Neural cell (in vitro differentiated cells): ENCODE results near the gene CLDN7. TPM values are rescaled to one million over a fixed set of nuclear protein-coding genes. Genes with fewer than 3 reads are reported as not detected.
A peak's percentile ranks its signal among the peaks of the same experiment; 100 is the strongest.

Source experiments
- H2AFZ ChIP-seq: fragments of 200-600, 300-800 bp; sonication (generic), shearing (Covaris generic); 2 replicates; pipeline ENCODE4 v1.6.0; 2014; ENCODE audit warnings: low read depth, mild to moderate bottlenecking, antibody characterized with exemption, low read length, moderate library complexity
- H3F3A ChIP-seq: fragments of 200-600 bp; shearing (Covaris generic); 2 replicates; pipeline ENCODE4 v1.6.1; 2016; ENCODE audit warnings: mild to moderate bottlenecking, moderate library complexity, mixed read lengths, antibody characterized with exemption, low read length; ENCODE audit not compliant: insufficient read depth, poor library complexity, severe bottlenecking
- H3K27ac ChIP-seq: fragments of 200-600, 300-800 bp; sonication (generic), shearing (Covaris generic); 2 replicates; pipeline ENCODE4 v1.5.1; 2014; ENCODE audit warnings: mild to moderate bottlenecking, low read length, moderate library complexity
- H3K27me3 ChIP-seq: fragments of 300-800, 200-600 bp; sonication (generic), shearing (Covaris generic); 2 replicates; pipeline ENCODE4 v1.6.0; 2014; ENCODE audit warnings: mild to moderate bottlenecking, low read depth, low read length, moderate library complexity; ENCODE audit not compliant: insufficient read depth
- H3K36me3 ChIP-seq: fragments of 300-800, 200-600 bp; sonication (generic), shearing (Covaris generic); 2 replicates; pipeline ENCODE4 v1.5.1; 2014; ENCODE audit warnings: mild to moderate bottlenecking, antibody characterized with exemption, low read length, moderate library complexity; ENCODE audit not compliant: insufficient read depth
- H3K4me2 ChIP-seq: fragments of 300-800, 200-600 bp; sonication (generic), shearing (Covaris generic); 2 replicates; pipeline ENCODE4 v1.6.0; 2014; ENCODE audit warnings: mild to moderate bottlenecking, low read length
- H3K4me3 ChIP-seq: fragments of 300-800, 200-600 bp; sonication (generic), shearing (Covaris generic); 2 replicates; pipeline ENCODE4 v1.5.1; 2014; ENCODE audit warnings: mild to moderate bottlenecking, low read length, moderate library complexity
- H3K79me2 ChIP-seq: fragments of 200-600 bp; shearing (Covaris generic); replicated peaks from 2 replicates; pipeline ENCODE4 v1.6.0; 2014; ENCODE audit warnings: mild to moderate bottlenecking, low read length, moderate library complexity; ENCODE audit not compliant: insufficient read depth
- H3K9ac ChIP-seq: fragments of 300-800, 200-600 bp; sonication (generic), shearing (Covaris generic); 2 replicates; pipeline ENCODE4 v1.6.1; 2016; ENCODE audit warnings: mild to moderate bottlenecking, low read length, mixed read lengths
- H3K9me2 ChIP-seq: fragments of 200-600 bp; shearing (Covaris generic); 2 replicates; pipeline ENCODE4 v1.6.1; 2016; ENCODE audit warnings: mild to moderate bottlenecking, low read length, mixed read lengths; ENCODE audit not compliant: insufficient read depth
- H3K9me3 ChIP-seq: fragments of 200-600, 300-800 bp; sonication (generic), shearing (Covaris generic); 2 replicates; pipeline ENCODE4 v1.6.1; 2016; ENCODE audit warnings: mild to moderate bottlenecking, mixed run types, low read length, moderate library complexity, mixed read lengths
- H4K20me1 ChIP-seq: fragments of 200-600 bp; shearing (Covaris generic); 2 replicates; pipeline ENCODE4 v1.6.1; 2016; ENCODE audit warnings: mild to moderate bottlenecking, mixed run types; ENCODE audit not compliant: insufficient read depth
- EP300 ChIP-seq: fragments of 450-650 bp; conservative IDR thresholded peaks from 2 replicates; pipeline ENCODE4 v1.6.1; 2014; ENCODE audit warnings: antibody characterized with exemption, mild to moderate bottlenecking, moderate library complexity; ENCODE audit not compliant: poor library complexity, severe bottlenecking
- EZH2 ChIP-seq: fragments of 200-600, 300-800 bp; shearing (Covaris generic), sonication (generic); IDR thresholded peaks from 2 replicates; pipeline ENCODE4 v1.6.1; 2014; ENCODE audit warnings: antibody characterized with exemption, low read length, borderline replicate concordance, mild to moderate bottlenecking; ENCODE audit not compliant: insufficient read depth, poor library complexity, severe bottlenecking
- MXI1 ChIP-seq: fragments of 450-650 bp; conservative IDR thresholded peaks from 2 replicates; pipeline ENCODE4 v1.6.1; 2014; ENCODE audit warnings: antibody characterized with exemption, mild to moderate bottlenecking; ENCODE audit not compliant: poor library complexity, severe bottlenecking
- POLR2AphosphoS5 ChIP-seq: IDR thresholded peaks from 2 replicates; pipeline ENCODE4 v1.6.1; 2012
- RAD21 ChIP-seq: fragments of 450-650 bp; conservative IDR thresholded peaks from 2 replicates; pipeline ENCODE4 v1.6.1; 2014; ENCODE audit warnings: antibody characterized with exemption, mild to moderate bottlenecking, moderate library complexity
- REST ChIP-seq: IDR thresholded peaks from 2 replicates; pipeline ENCODE4 v1.6.1; 2012; ENCODE audit warnings: borderline replicate concordance
- SMC3 ChIP-seq: fragments of 450-650 bp; conservative IDR thresholded peaks from 2 replicates; pipeline ENCODE4 v1.6.1; 2014; ENCODE audit warnings: antibody characterized with exemption, mild to moderate bottlenecking, moderate library complexity; ENCODE audit not compliant: poor library complexity
- TAF1 ChIP-seq: IDR thresholded peaks from 2 replicates; pipeline ENCODE4 v1.6.1; 2012; ENCODE audit warnings: low read depth
- polyA plus RNA-seq: library from polyadenylated mRNA; depleted of rRNA; stranded (reverse); fragments of >200 nt; gene quantifications from 2 replicates; pipeline ENCODE4 v1.2.3, GENCODE V29; 2014
- TF ChIP-seq, protein P1 (sequence below): fragments of 450-650 bp; IDR thresholded peaks from 2 replicates; pipeline ENCODE4 v1.5.1; 2014; ENCODE audit warnings: antibody characterized with exemption, mild to moderate bottlenecking, moderate library complexity; ENCODE audit not compliant: poor library complexity, severe bottlenecking

CLDN7 gene
- polyA plus RNA-seq, 1 donor from 2014 or later = 0.27 TPM

DNA sequence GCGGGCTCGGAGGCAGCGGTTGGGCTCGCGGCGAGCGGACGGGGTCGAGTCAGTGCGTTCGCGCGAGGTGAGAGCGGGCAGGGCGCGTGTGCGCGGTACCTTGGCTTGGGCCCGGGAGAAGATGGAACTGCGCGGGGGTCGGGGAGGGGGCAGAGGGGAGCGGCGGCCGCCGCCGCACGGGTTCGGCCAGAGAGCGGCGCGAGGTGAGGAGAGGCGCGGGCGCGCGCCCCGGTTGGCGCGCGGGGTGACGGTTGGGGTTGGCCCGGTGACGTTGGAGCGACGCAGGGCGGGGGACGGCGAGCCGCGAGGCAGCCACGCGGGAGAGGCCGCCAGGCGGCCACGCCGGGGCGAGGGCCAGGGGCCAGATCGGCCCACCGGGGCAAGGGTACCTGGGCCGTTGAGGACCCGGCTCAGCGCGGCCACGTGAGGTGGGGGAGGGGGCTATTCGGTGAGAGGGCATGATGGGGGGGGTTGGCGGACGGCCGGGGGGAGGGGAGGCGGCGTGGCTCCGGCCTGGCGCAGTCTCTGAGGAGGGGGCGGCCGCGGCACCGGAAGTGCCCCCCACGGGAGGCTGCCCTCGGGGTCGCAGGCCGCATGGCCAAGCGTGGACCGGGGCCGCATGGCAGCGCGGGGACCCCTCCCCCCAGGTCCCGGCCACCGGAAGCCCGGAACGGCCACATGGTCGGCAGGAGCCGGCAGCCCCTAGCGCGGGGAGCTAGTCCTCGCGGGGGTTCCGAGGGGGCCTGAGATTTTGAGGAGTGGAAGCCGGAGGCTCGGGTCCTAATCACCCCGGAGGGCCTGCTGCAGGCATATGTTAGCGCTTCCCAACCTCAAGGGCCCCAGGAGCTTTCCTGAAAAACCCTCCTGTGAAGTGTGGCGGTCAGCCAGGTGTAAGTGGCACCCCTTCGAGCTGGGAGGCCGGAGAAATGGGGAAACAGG, 45.7 kb upstream of the CLDN7 start:
- no peak overlapping the region for H2AFZ ChIP-seq
- H3K27ac ChIP-seq = peak overlapping the region; percentile 84
- H3K4me2 ChIP-seq = peak overlapping the region; percentile 89
- TF ChIP-seq RAD21 (peak; percentile 23), MXI1 (peak; percentile 60), EP300 (peak; percentile 42), REST (peak; percentile 47), POLR2AphosphoS5 (peak; percentile 98), EZH2 (no peak), TAF1 (peak; percentile 51)
- TF ChIP-seq, protein P1, sequence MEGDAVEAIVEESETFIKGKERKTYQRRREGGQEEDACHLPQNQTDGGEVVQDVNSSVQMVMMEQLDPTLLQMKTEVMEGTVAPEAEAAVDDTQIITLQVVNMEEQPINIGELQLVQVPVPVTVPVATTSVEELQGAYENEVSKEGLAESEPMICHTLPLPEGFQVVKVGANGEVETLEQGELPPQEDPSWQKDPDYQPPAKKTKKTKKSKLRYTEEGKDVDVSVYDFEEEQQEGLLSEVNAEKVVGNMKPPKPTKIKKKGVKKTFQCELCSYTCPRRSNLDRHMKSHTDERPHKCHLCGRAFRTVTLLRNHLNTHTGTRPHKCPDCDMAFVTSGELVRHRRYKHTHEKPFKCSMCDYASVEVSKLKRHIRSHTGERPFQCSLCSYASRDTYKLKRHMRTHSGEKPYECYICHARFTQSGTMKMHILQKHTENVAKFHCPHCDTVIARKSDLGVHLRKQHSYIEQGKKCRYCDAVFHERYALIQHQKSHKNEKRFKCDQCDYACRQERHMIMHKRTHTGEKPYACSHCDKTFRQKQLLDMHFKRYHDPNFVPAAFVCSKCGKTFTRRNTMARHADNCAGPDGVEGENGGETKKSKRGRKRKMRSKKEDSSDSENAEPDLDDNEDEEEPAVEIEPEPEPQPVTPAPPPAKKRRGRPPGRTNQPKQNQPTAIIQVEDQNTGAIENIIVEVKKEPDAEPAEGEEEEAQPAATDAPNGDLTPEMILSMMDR = no peak
- no peaks in the 10 kb centered on the region for H3K27me3 ChIP-seq
- no peaks in the 10 kb centered on the region for H3K9me2 ChIP-seq
- H3K36me3 ChIP-seq = no peaks in the 10 kb centered on the region
- no peaks in the 10 kb centered on the region for H3K9me3 ChIP-seq
- peak overlapping the region; percentile 91 for H3K4me3 ChIP-seq
- H3K9ac ChIP-seq = peak overlapping the region; percentile 86
- H3K79me2 ChIP-seq = peaks cover 29% of the 10 kb centered on the region
- H3F3A ChIP-seq = no peaks in the 10 kb centered on the region
- H4K20me1 ChIP-seq = peaks cover 12% of the 10 kb centered on the region

- Histone ChIP-seq H3K36me3 (no peaks in the 10 kb centered on the region), H3K79me2 (peaks cover 29% of the 10 kb centered on the region), H3K4me3 (peak within 1 kb of the TSS; percentile 91), H2AFZ (peak within 1 kb of the TSS; percentile 60), H4K20me1 (peaks cover 12% of the 10 kb centered on the region), H3F3A (no peaks in the 10 kb centered on the region), H3K4me2 (peak within 1 kb of the TSS; percentile 89), H3K27ac (peak within 1 kb of the TSS; percentile 84), H3K27me3 (no peaks in the 10 kb centered on the region), H3K9me3 (no peaks in the 10 kb centered on the region), H3K9ac (peak within 1 kb of the TSS; percentile 86), H3K9me2 (no peaks in the 10 kb centered on the region)
- TF ChIP-seq REST (no peak), EZH2 (no peak), RAD21 (no peak), EP300 (peak; percentile 31), TAF1 (peak; percentile 66), POLR2AphosphoS5 (peak; percentile 73), MXI1 (peak; percentile 88), SMC3 (no peak)
- TF ChIP-seq, protein P1 = no peak
Observed at GRCh38 chr17:7306911-7307685, 44.8 kb upstream of the CLDN7 start, which contains the start of gene EIF5A. TSS of gene EIF5A (plus strand) at chr17:7307628. CDS start at chr17:7309636, 2,008 bp downstream.
